Stimulated activated CD8-positive, alpha-beta memory T cell treated with anti-CD3 and anti-CD28 coated beads, Interleukin-2, amount 100 ng/mL, for 48 hours (primary cell): ENCODE results near the gene ZNF611.
"Not testable (repeated sequence)": the region's sequence is repeated elsewhere in the genome, so short reads cannot be mapped to it uniquely, and the experiment has no call there.

Experiments
- DNase-seq, 2 donors: peaks; one replicate each; pipeline ENCODE4 v3.0.0-alpha.2; 2020; ENCODE audit warnings: low read depth in 2 of 2

Gene ZNF611

DNA sequence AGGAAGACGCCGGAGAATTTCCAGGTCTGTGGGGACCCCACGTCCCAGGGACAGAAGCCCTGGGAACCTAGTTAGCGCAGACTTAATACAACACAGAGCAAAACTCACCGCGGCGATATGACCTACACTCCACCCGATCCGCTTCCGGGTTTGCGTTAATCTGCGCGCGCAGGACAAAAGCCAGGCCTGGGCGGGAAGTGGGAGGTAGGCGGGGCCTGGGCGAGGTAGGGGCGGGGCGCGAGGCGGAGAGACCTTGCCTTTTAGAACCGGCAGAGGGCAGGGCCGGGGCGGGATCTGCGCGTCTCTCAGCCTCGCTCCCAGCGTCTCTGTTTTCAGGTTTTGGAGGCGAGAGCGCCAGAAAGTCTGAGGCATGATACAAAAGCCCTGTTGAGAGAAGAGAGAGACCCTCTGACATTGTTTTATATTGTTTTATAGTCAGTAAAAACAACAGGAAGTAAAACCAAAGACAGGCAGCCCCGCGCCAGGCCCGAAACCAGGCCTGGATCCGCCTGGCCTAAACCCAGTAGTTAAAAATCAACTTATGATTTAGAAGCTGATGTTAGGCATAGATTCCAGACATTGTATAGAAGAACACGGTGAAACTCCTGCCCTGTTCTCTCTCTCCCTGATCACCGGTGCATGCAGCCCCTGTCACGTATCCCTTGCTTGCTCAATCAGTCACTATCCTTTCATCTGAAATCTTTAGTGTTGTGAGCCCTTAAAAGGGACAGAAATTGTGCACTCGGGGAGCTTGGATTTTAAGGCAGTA is at the start of gene ZNF611:
TSS of gene ZNF611 (minus strand) at position 152 of the 769 bp plus-strand sequence. CDS start 19,150 bp downstream, outside the sequence.
- DNase-seq = peak; percentile 96 to 99

DNA sequence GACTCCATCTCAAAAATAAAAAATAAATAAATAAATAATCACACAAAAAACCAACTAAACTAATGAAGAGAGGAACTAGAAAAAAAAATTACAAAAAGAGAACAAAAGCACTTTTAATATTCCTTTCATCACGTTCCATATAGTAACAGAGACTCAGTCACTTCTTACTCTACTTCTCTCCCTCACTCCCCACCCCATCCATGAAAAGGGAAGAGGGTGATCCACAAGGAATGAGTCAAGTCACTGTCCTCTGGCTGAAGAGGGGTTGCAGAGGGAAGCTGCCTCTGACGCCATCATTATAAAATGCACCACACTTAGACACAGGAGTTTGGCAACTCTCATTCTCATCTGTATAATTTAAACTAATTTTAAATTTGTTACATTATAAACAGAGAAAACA is 48.0 kb upstream of the ZNF611 start:
- DNase-seq = not testable (repeated sequence)

- peak in 1 of 2 donors; percentile 21 for DNase-seq
Measured at GRCh38 chr19:52778811-52779210, 44.0 kb upstream of the ZNF611 start.

DNA sequence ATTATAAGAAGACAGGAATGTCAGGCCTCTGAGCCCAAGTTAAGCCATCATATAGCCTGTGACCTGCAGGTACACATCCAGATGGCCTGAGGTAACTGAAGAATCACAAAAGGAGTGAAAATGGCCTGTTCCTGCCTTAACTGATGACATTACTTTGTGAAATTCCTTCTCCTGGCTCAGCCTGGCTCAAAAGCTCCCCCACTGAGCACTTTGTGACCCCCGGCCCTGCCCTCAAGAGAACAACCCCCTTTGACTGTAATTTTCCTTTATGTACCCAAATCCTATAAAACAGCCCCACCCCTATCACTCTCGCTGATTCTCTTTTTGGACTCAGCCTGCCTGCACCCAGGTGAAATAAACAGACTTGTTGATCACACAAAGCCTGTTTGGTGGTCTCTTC is 21.6 kb upstream of the ZNF611 start:
- not testable (repeated sequence) for DNase-seq

- no peak for DNase-seq
Measured at GRCh38 chr19:52749780-52750179, 14.9 kb upstream of the ZNF611 start.

GRCh38 chr19:52748336-52748950 is 13.6 kb upstream of the ZNF611 start:
- DNase-seq = no peak

GRCh38 chr19:52745919-52746318 is 11.1 kb upstream of the ZNF611 start:
- DNase-seq = not testable (repeated sequence)

DNA sequence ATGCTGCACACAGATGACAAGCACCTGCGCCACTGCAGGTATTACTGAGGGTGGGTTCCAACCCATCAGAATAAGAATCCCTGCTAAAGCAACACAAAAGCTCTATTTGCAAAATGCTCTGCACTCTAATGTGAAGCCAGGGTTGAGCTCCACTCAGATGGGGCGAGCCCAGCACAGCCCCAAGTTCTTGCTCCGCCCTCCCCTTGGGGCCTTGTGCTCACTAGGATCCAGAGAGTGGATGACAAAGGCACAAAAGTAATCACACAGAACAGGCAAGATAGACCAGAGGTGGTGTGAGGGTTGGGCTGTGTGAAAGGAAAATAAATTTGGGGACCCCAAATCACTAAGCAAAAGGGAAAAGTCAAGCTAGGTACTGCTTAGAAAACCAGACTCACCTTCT is 8.2 kb upstream of the ZNF611 start:
- DNase-seq = no peak

- DNase-seq = no peak
Measured at GRCh38 chr19:52742516-52742915, 7.7 kb upstream of the ZNF611 start.

GRCh38 chr19:52741951-52742485 is 7.2 kb upstream of the ZNF611 start:
- DNase-seq = no peak

- DNase-seq = not testable (repeated sequence)
Measured at GRCh38 chr19:52741371-52741770, 6.5 kb upstream of the ZNF611 start.

GRCh38 chr19:52739576-52739975 is 4.7 kb upstream of the ZNF611 start:
- no peak for DNase-seq

GRCh38 chr19:52735734-52736133 is 890 bp upstream of the ZNF611 start:
- no peak for DNase-seq

GRCh38 chr19:52734331-52734892 is 432 bp downstream of the ZNF611 start:
- no peak for DNase-seq

- not testable (repeated sequence) for DNase-seq
Measured at GRCh38 chr19:52726051-52726450, 8.8 kb downstream of the ZNF611 start.

GRCh38 chr19:52725528-52725961 is 9.3 kb downstream of the ZNF611 start:
- DNase-seq = no peak

DNA sequence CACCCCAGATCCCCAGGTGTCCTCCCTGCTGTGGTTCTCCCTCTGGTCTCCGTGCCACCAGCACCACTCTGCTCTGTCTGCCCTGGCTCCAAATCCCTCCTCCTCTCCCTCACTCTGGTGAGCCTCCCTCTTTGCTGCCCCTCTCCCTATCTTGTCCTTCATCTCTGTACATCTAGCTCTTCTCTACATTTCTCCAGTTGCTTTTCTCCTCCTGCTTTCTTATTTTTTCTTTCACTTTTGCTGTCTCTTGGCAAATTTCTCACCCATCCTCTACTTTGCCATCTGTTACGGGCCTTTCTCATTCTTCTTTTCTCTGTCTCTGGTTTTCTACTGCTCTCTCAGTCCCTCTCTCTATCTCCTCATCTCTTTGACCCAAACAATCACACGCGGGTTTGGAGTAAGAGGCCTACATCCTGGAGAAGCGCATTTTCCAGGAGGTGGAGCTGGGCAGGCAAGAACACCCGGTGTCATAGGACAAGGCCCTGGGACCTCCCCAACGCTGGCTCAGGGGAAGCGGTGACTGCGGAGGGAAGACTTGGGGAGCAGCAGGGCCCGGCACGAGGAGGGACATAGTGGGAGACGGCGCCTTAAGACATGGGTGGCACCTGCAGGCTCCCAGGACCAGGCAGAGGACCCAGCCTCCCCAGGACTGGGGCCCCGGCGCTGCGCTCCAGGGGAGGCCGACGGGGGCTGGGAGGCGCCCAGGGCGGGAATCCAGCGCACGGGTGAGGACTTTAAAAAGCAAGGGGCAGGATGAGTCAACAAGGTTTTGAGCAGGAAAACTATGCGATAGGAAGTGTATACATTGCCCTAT is 9.9 kb downstream of the ZNF611 start:
- no peak for DNase-seq

DNA sequence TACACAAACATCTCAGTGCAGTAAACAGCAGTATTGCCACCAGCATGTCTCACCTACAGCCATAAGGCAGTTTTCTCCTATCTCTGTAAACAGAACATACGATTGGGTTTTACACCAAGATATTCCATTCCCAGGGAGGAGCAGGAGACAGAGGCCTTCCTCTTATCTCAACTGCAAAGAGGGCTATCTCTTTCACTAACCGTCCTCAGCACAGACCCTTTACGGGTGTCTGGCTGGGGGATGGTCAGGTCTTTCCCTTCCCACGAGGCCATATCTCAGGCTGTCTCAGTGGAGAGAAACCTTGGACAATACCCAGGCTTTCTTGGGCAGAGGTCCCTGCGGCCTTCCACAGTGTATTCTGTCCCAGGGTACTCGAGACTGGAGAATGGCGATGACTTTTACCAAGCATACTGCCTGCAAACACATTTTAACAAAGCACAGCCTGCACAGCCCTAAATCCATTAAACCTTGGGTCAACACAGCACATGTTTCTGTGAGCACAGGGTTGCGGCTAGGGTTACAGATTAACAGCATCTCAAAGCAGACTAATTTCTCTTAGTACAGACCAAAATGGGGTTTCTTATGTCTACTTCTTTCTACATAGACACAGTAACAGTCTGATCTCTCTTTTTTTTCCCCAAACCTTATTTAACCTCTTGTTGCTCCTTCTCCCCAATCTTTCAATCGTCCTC is 10.8 kb downstream of the ZNF611 start:
- not testable (repeated sequence) for DNase-seq

DNA sequence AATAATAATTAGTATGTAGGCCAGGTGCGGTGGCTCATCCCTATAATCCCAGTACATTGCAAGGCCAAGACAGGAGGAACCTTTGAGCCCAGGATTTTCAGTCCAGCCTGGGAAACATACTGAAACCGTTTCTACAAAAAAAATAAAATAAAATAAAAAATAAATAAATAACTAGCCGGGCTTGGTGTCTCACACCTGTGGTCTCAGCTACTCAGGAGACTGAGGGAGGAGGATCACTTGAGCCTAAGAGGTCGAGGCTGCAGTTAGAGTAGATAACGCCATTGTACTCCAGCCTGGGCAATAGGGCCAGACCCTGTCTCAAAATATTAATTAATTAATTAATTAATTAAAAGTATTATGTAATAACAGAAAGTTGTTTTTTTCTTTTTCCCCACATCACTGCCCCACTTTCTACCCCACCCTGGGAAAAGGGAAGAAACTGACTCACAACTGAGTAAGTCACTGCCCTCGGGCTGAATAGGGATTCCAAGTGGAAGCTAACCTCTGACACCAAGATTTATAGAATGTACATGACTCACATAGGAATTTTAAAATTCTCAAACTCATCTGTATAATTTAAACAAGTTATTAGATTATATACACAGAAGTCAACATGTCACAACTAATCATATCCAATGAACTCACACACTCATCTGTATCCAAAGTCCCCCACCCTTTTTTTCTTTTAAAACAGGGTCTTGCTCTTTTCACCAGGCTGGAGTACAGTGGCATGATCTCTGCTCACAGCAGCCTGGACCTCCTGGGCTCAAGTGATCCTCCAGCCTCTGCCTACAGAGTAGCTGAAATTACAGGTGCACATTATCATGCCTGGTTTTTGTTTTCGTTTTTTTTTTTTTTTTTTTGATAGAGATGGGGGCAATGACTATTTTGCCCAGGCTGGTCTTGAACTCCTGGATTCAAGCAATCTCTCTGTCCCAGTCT is 12.5 kb downstream of the ZNF611 start:
- DNase-seq = no peak

DNA sequence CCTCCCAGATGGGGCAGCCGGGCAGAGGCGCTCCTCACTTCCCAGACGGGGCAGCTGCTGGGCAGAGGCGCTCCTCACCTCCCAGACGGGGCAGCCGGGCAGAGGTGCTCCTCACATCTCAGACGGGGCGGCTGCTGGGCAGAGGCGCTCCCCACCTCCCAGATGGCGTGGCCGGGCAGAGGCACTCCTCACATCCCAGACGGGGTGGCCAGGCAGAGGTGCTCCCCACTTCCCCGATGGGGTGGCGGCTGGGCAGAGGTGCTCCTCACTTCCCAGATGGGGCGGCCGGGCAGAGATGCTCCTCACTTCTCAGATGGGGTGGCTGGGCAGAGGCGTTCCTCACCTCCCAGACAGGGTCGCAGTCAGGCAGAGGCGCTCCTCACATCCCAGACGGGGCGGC is 14.3 kb downstream of the ZNF611 start:
- not testable (repeated sequence) for DNase-seq
